NCI-H128 (cell line): Measurements from ENCODE around the gene FAM89B.

Source experiments
- DNase-seq: peaks from one replicate; lab custom pipeline; 2025; ENCODE audit not compliant: unreplicated experiment; lab: John Stamatoyannopoulos, UW

FAM89B gene

GRCh38 chr11:65588199-65589054 lies 16.1 kb downstream of the FAM89B start:
- no peak for DNase-seq

DNA sequence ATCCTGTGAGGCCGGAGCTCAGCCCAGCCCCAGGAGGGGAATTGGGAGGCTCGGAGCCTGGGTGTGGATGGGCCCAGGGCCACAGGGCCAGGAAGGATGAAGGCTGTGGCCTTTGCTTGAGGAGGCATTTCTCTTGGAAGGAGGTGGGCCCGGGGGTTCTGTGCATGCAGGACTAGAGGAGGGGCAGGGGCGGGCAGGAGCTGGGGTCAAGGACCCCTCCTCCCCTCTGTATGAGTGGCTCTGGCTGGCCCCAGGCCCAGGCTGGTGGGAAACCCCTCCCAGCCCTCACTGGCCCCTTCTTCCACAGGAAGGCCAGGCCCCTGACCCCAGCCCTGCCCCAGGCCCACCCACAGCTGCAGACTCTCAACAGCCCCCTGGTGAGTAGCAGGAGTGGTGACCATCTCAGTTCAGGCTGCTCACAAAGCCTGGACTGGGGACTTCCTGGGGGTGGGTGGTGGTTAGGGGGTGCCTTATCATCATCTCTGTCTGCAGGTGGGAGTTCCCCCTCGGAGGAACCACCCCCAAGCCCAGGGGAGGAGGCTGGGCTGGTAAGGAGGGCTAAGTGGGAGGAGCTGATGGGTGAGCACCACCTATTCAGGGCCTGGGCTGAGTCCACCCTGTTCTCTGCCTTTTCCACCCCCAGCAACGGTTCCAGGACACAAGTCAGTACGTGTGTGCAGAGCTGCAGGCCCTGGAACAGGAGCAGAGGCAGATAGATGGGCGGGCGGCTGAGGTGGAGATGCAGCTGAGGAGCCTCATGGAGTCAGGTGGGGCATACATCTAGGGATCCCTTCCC lies 17.3 kb downstream of the FAM89B start:
- DNase-seq: no peak

GRCh38 chr11:65590240-65590738 lies 18.0 kb downstream of the FAM89B start:
- DNase-seq: no peak

DNA sequence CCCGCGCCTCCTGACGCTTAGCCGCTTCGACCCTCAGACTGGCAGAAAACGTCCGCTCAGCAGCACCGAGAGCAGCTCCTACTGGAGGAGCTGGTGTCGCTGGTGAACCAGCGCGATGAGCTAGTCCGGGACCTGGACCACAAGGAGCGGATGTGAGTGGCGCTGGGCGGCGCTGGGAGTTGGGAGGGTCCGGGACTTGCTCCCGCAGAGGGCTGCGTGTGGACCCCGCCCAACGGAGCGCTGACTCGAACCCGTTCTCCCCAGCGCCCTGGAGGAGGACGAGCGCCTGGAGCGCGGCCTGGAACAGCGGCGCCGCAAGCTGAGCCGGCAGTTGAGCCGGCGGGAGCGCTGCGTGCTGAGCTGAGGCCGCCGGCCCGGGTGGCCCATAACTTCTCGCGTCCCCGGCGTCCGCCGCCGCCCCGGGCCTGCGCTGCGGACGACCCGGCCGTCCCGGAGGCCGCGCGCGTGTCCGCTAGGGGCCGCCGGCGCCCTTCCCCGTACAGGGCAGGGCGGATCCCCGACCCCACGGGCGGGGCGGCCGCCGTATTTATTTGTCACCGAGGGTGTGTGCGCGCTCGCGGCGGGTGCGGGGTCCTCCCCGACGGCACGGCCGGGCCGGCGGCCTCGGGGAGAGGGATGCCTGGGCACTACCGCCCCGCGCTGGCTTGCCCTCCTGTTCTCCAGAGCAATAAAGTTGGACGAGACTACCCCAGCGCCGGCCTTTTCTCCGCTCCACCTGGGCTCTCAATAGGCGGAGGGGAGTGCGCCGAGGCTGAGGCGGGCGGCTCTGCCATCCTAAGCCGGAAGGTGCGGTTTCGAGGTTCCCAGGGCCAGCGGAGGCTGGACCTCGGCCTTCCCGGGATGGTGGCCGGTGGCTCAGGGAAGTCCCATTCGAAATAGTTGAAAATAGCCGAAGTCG lies 19.9 kb downstream of the FAM89B start:
- DNase-seq: no peak

DNA sequence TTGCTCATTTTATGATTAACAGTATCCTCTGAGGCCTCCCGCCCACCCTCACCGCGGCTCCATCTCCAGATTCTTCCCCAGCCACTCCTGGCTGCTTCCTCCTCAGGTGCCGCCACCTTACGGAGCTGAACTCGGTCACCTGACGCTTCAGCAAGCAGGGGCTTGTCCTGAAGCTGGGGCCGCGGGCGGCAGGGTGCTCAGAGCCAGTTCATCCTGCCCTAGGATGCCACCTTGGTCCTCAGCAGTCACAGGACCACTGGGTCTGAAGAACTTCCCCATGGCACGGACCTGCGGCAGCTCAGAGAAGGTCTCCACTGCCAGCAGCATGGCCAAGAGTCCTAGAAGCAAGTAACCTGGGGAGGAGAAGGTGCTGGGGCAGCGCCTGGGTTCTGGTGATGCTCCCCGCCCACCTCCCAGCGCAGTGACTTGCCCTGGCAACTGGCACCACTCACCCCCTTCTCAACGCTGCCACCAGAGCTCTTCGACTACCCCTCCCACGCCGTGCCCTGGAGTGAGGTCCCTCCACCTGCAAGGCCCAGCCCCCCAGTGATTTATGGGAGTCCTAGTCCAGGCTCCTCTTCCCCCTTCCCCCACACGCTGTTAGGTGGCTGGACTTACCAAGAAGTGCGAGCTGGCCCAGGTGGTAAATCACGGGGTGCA lies 20.6 kb downstream of the FAM89B start:
- DNase-seq: no peak

DNA sequence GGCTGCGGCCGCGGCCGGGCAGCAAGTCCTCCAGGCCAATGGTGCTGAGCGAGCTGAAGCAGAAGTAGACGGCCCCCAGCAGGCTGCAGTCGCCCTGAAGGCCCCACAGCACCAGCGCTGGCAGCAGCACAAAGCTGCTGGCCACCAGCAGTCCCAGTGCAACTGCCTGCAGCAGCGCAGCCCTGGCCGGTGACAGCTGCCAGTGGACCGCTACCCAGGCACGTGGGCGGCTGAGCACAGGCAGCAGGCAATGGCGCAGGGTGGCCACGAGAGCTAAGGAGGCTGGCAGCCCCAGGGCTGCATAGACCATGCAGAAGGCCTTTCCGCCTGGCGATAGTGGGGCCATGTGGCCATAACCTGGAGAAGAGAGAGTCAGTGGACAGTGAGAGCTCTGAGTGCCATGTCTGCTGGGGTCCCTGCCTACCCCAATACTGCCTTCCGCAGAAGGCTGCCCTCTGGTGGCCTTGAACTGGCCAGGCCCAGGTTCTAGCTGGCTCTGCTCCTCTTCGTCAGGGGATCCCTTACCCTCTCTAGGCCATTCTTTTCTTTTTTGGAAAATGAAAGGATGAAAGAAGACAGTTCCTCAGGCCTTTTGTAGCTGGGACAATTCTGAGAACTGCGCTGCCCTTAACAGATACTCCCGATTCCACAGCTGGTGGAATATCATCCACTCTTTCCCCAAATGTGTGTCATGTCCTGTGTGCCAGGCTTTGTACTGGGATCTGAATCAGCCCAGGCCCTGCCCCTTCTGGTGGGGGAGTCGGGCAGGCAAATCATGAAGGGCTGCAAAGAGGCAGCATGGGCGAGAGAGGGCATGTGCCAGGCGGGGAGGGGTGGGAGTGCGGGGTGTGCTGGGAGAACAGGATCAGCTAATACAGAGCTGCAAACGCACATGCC lies 21.4 kb downstream of the FAM89B start:
- DNase-seq: no peak

DNA sequence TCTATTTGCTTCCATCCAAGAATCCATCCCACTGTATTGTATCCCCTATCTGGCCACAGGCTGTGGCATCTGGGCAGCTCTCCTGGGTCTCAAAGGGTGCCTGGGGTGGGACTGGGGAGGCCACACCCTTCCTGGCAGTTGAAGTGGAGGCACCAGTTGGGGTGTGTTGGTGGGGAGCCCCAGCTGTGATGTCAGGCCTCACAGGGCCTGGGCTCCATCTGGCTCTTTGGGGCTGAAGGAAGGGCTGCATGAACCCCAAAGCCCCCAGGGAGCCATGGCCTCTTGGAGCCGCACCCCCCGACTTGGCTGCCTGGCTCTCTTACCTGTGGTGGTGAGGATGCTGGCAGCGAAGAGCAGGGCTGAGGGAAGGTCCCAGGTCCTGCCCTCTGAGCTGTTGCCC lies 22.8 kb downstream of the FAM89B start:
- DNase-seq: no peak

DNA sequence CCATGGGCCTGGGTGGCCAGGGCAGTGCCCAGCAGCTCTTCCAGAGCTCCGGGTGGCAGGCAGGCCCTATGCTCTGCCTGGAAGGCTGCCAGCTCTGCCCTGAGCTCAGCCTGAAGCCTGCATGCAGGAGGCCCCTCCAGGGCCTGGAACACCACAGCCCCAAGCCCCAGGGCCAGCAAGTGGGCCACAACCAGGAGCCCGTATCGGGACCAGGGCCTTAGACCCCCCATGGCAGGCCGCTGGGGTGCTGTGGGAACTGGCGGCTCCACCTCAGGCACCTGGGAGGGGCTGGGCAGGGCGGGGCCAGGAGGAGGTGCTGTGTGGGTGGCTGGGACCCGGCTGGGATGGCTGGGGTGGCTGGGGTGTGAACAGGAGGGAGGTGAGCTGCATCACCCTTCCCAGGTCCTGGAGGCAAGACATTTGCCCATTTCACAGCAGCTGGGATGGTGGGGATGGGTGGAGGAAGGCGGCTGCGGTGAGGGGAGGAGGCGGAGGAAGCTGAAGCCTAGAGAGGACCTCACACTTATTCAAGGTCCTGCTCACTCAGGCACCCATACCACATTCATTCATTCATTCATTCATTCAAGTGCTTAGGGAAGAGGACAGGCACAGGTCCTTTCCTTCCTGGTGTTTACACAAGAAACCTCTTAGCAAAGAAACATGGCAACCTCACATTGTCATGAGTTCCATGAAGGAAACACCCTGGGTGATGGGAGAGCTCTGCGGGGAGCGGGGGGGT lies 23.4 kb downstream of the FAM89B start, which contains the start of gene KCNK7:
Gene KCNK7, minus strand, starts transcription at position 258 of the 739 bp plus-strand sequence. Its CDS starts 28 bp downstream, at position 230.
- no peak for DNase-seq

- DNase-seq: no peak
These were observed 24.2 kb downstream of the FAM89B start for GRCh38 chr11:65596520-65596919.

GRCh38 chr11:65598258-65598699 lies 25.9 kb downstream of the FAM89B start:
- no peak for DNase-seq

GRCh38 chr11:65599216-65599954 lies 27.0 kb downstream of the FAM89B start:
- no peak for DNase-seq

DNA sequence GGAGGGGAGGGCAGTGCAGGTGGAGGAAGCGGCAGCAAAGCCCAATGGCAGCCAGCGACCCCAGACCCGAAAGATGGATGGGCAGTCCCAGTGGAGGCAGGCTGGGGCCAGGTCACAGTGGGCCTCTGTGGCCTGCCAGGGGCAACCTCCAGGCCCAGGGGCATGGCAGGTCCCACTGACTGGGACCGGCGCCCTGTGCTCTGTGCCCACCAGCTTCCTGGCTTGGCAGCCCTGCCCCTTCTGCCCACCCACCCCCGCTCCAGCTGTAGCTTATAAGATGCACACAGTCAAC lies 27.6 kb downstream of the FAM89B start:
- DNase-seq: no peak

GRCh38 chr11:65604258-65604657 lies 31.9 kb downstream of the FAM89B start:
- DNase-seq: no peak

- no peak for DNase-seq
These were observed 34.7 kb downstream of the FAM89B start for GRCh38 chr11:65606876-65607613.

DNA sequence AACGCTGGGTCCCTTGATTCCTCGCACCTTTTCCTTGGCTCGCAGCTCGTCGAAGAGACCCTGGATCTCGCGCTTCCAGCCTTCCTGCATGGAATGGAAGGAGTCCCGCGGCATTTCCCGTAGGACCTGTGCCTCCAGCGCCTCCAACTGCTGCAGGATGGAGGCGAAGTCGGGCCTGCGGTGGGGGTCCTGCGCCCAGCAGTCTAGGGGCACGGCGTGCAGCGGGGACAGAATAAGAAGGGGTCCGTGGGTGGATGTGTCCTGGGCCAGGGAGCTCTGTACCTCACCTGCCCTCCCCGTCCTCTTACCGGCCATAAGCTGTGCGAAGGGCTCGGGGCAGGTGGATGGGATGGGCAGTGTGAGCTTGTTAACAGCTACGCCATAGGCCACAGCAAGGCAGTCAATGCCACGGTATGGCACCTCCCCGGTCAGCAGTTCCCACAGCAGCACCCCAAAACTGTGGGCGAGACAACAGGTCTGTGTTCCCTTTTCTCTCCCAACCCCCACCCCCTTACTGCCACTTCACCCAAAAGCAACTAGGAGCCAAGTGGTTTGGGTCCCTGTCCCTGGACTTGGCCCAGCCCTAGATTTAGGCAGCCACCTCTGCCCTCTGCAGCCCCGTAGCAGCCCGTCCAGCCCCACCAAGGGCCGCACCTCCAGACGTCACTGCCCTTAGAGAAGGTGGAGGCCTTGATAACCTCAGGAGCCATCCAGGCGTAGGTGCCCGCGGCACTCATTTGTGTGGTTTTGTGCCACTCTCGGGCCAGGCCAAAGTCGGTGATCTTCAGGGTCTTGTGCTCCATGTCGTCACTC lies 35.5 kb downstream of the FAM89B start:
- no peak for DNase-seq

DNA sequence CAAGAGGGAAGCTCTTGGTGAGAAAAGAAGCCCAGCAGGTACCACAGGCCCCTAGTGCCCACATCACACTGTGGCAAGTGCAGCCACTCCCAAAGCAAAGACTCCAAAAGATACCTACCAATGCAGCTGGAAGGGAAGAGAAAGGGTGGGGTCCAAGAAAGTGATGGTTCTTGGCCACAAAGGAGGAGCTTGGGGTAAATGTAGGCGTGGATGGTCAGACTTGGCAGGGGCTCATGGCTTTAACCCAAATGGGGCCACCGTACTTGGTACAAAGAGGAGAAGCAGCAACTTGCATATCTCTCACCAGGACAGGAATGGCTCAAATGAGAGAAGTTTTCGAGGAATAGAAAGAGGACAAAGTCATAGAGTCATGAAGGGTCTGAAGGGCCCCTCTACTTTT lies 36.9 kb downstream of the FAM89B start:
- DNase-seq: no peak

GRCh38 chr11:65609665-65610064 lies 37.3 kb downstream of the FAM89B start:
- DNase-seq: no peak
